ENCODE measurements around the gene GABRD. TPM values are rescaled to one million over a fixed set of nuclear protein-coding genes. Genes with fewer than 3 reads are reported as not detected.

GABRD gene
- total RNA-seq, 1 experiment from 2014 or later: not detected

DNA sequence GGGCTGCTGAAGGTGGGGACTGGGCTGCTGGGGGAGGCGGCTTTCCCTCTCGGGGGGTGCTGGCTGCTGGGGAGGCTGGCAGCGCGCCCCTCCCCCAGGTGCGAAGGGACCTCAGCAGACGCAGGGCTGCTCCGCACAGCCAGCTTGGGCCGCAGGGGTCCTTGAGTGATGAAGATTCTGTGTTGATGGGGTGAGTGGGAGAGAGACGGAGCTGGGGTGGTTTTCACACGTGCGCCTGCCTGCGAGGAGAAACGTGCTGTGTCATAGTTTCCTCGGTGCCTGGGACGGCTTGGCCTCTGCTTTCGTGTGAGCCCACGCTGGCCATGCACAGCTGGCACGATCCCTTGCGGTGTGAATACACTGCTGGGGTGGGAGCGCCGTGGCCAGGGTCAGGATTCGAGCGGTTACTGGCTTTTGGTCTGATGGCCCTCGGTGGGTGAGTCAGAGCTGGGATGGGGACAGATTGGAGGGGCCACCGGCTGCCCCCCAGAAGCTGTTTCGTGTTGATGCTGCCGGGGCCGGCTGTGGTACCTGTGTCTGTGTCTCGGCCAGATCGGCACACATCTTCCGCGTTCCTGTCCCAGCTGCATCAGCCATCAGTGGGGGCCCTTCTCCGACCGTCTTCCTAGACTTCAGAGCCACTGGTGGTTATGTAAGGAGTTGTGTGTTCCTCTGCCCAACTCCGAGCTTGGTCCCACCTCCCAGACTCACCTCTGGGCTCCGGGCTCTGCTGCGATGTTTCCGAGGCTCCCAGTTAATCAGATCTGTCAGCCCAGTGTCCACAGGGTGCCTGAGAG, 56.0 kb downstream of the GABRD start:
- DNase-seq (ENCODE audit: low read depth): no peak

DNA sequence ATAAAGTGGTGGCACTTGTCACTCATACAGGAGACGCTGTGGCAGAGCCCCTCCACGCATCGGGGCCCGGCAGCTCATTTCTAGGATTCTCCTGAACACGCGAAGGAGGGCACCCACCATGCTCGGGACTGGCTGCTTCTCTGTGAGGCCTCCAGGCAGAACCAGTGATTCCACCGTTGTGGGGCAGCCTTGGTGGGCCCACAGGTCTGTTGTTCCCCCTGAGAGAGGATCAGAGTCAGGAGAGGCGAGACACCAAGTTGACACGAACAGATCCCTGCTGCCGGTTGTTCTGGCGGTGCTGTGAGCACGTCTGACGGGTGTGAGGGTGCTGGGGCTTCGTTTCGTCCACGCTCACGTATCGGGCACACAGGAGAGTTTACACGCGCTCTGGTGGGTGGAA, 57.7 kb downstream of the GABRD start:
- DNase-seq (ENCODE audit: low read depth): no peak

DNA sequence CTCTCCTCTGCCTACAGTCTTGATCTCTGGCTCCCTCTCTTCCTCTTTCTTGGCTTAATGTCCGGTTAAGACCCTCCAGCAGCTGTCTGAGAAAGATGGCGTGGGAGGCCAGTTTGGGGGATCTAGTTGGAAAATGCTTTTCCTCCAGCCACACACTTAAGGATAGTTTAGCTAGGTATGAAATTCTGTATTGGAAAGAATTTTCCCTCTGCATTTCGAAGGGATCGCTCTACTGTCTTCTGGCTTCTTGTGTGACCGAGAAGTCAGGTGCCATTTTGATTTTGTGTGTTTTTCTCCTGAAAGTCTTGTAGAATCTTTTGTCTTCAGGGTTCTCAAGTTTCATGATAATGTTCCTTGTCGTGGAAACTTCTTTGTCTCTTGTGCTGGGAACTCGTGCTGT, 59.0 kb downstream of the GABRD start:
- no peak for DNase-seq (ENCODE audit: low read depth)

DNA sequence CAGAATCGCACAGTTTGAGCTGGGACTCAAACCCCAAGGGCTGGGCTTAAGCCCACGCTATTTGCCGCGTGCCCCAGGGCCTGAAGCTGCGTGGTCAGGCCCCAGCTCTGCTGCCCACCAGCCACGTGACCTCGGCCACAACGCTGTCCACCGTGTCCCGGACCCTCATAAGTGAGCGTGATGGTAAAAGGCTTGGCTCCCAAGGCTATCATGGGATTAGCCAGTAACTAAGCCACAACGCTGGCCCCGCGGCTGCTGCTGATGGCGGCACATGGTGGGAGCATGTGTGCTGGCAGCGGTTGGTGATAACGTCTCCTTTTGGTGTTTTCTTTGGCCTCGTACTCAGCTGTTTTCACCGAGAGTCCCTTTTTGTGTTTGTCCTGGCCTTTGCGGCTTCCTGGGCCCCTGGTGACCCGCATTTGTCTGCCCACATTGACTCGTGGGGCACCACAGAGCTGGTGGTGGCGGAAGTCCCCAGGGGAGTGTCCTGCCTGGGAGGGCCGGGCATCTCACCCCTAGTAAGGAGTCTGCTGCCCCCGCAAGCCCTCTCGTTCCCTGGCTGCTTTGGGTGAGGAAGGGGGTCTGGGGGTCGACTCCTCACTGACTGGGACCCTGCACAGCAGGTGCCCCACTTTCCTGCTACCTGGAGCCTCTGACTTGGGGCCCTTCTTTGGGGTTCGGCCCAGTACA, 60.4 kb downstream of the GABRD start:
- DNase-seq (ENCODE audit: low read depth): no peak

DNA sequence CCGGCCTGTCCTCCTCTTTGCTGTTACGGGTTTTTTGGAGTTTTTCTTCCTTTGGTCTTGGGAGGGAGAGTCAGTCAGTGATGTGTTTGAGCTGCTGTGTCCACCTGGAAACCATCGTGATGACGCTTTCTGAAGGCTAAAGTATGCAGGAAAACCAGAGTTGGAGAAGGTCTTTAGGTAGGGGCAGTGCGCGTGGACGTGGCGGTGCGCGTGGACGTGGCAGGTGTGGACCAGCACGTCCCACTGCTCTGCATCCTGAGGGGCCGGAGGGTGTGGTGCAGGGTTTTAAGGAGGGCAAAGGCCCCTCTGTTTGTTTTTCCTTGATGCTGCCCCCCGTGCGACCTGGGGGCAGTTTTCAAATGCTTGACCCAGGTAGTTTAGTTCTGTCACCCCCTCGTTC, 61.0 kb downstream of the GABRD start:
- DNase-seq (ENCODE audit: low read depth): no peak

Other genes starting within 250 kb of the GABRD start
- 56.4 and 61.7 TPM in 2 replicates for gene NADK, start 240.9 kb upstream of the GABRD start, total RNA-seq (2014; rRNA removed)
- gene GNB1, start 128.3 kb upstream of the GABRD start, total RNA-seq (2014; rRNA removed): 81.9 and 99.8 TPM in 2 replicates
- 0.11 TPM in 1 of 2 replicates, not detected in the other for gene CALML6, start 104.1 kb upstream of the GABRD start, total RNA-seq (2014; rRNA removed)
- gene TMEM52, start 100.1 kb upstream of the GABRD start, total RNA-seq (2014; rRNA removed): 0.52 and 0.64 TPM in 2 replicates
- gene CFAP74, start 15.6 kb upstream of the GABRD start, total RNA-seq (2014; rRNA removed): not detected in 2 replicates
- 0.52 and 0.71 TPM in 2 replicates for gene PRKCZ, start 31.1 kb downstream of the GABRD start, total RNA-seq (2014; rRNA removed)
- gene FAAP20, start 175.4 kb downstream of the GABRD start, total RNA-seq (2014; rRNA removed): 40.9 and 47.5 TPM in 2 replicates
- 13.9 and 16.5 TPM in 2 replicates for gene SKI, start 209.0 kb downstream of the GABRD start, total RNA-seq (2014; rRNA removed)